Common myeloid progenitor, CD34-positive (primary cell): ENCODE measurements around the gene TFCP2L1.
"Not testable (repeated sequence)": the region's sequence is repeated elsewhere in the genome, so short reads cannot be mapped to it uniquely, and the experiment has no call there.

Experiments used
- CTCF ChIA-PET: fragments of 350-600 bp; sonication (Branson Sonifier 250); formaldehyde crosslinking; loops from one replicate; lab custom pipeline; 2021; ENCODE audit warnings: antibody characterized with exemption; lab: Charles Lee
- POLR2A ChIA-PET: fragments of 350-600 bp; sonication (Branson Sonifier 250); formaldehyde crosslinking; loops from one replicate; lab custom pipeline; 2021; ENCODE audit warnings: antibody characterized with exemption; lab: Charles Lee
- DNase-seq, 3 donors: peaks; one replicate each; pipeline versions ENCODE4 v3.0.0 to v3.0.0-alpha.2; 2013
- H3K27ac ChIP-seq, 2 experiments: 1 replicate in 1 of 2; 2 replicates in 1 of 2; pipeline ENCODE4 v1.7.0; 2013; ENCODE audit warnings: inconsistent platforms in 2 of 2, low read length in 2 of 2, mild to moderate bottlenecking in 2 of 2, low read depth in 1 of 2, moderate library complexity in 1 of 2; ENCODE audit not compliant: severe bottlenecking in 2 of 2, insufficient read depth in 1 of 2, poor library complexity in 1 of 2
- H3K27me3 ChIP-seq, 5 experiments: replicated peaks in 2 of 5; 1 replicate in 3 of 5; 2 replicates in 2 of 5; pipeline versions ENCODE4 v1.6.1 to v1.7.0; 2013; ENCODE audit warnings: low read length in 4 of 5, mild to moderate bottlenecking in 2 of 5, moderate library complexity in 2 of 5, inconsistent platforms in 1 of 5; ENCODE audit not compliant: insufficient read depth in 5 of 5, control insufficient read depth in 4 of 5
- H3K36me3 ChIP-seq, 4 experiments: 1 replicate in 2 of 4; 2 replicates in 2 of 4; pipeline versions ENCODE4 v1.6.1 to v1.7.0; 2013; ENCODE audit warnings: low read length in 3 of 4, control low read depth in 1 of 4, mild to moderate bottlenecking in 1 of 4; ENCODE audit not compliant: control insufficient read depth in 4 of 4, insufficient read depth in 4 of 4
- H3K4me1 ChIP-seq, 4 experiments: 1 replicate in 3 of 4; 2 replicates in 1 of 4; pipeline versions ENCODE4 v1.6.1 to v1.7.1; 2013; ENCODE audit warnings: low read length in 3 of 4, mild to moderate bottlenecking in 3 of 4, control low read depth in 1 of 4, inconsistent platforms in 1 of 4, moderate library complexity in 1 of 4; ENCODE audit not compliant: control insufficient read depth in 4 of 4, insufficient read depth in 4 of 4; ENCODE audit errors: control extremely low read depth in 1 of 4
- H3K4me3 ChIP-seq, 7 experiments: 1 replicate in 4 of 7; 2 replicates in 3 of 7; pipeline versions ENCODE4 v1.5.1 to v1.7.0; 2013; ENCODE audit warnings: mild to moderate bottlenecking in 7 of 7, low read length in 6 of 7, moderate library complexity in 6 of 7, inconsistent platforms in 2 of 7, low read depth in 2 of 7, control low read depth in 1 of 7; ENCODE audit not compliant: insufficient read depth in 4 of 7, control insufficient read depth in 1 of 7; ENCODE audit errors: extremely low read depth in 1 of 7
- H3K9me3 ChIP-seq, 5 experiments: 1 replicate in 4 of 5; 2 replicates in 1 of 5; pipeline versions ENCODE4 v1.6.1 to v1.7.1; 2013; ENCODE audit warnings: low read length in 4 of 5, mild to moderate bottlenecking in 2 of 5, inconsistent platforms in 1 of 5, low read depth in 1 of 5, moderate library complexity in 1 of 5; ENCODE audit not compliant: control insufficient read depth in 4 of 5, insufficient read depth in 2 of 5; ENCODE audit errors: control extremely low read depth in 1 of 5
- whole genome bisulfite sequencing: methylation state at CpG from one replicate; pipeline ENCODE4 v1.1.5; 2013; ENCODE audit not compliant: insufficient coverage; 5-methylcytosine and 5-hydroxymethylcytosine counted together

TFCP2L1 gene

GRCh38 chr2:121225681-121226080 lies 59.3 kb downstream of the TFCP2L1 start:
- WGBS = 91% methylated on average over 9 of the region's 26 CpGs
- H3K27ac ChIP-seq, POLR2A ChIA-PET, H3K27me3 ChIP-seq, H3K36me3 ChIP-seq, H3K4me1 ChIP-seq, DNase-seq, H3K4me3 ChIP-seq, H3K9me3 ChIP-seq: not testable (repeated sequence)
- CTCF ChIA-PET = interaction anchor here (0.7 kb wide), 1 partner anchor 777 kb away, joined by 3 read pairs; no protein-coding TSS in a partner anchor

GRCh38 chr2:121220995-121221394 lies 64.0 kb downstream of the TFCP2L1 start:
- Histone ChIP-seq H3K4me3 (no peak overlapping the region), H3K27me3 (no peaks in the 10 kb centered on the region), H3K27ac (no peak overlapping the region), H3K4me1 (peaks cover 0 to 4% (median under 1%) of the 10 kb centered on the region in 4 experiments), H3K9me3 (peaks cover 0 to 1% (median 0%) of the 10 kb centered on the region in 5 experiments), H3K36me3 (no peaks in the 10 kb centered on the region)
- WGBS = 83% methylated on average over 1 of the region's 1 CpG
- ChIA-PET CTCF (interaction anchor here (1.2 kb wide), 1 partner anchor 13 kb away, joined by 3 read pairs; no protein-coding TSS in a partner anchor), POLR2A (no interaction called here)
- DNase-seq = peak in 1 of 3 donors; percentile 3

- Histone ChIP-seq H3K9me3 (peaks cover 0 to 1% (median 0%) of the 10 kb centered on the region in 5 experiments), H3K36me3 (no peaks in the 10 kb centered on the region), H3K27me3 (no peaks in the 10 kb centered on the region), H3K4me3 (no peak overlapping the region), H3K4me1 (peaks cover 0 to 4% (median under 1%) of the 10 kb centered on the region in 4 experiments), H3K27ac (no peak overlapping the region)
- 98% methylated on average over 5 of the region's 5 CpGs for WGBS
- DNase-seq = no peak
- CTCF ChIA-PET = interaction anchor here (1.2 kb wide), 1 partner anchor 12 kb away, joined by 3 read pairs; no protein-coding TSS in a partner anchor
- POLR2A ChIA-PET = no interaction called here
These were observed 65.1 kb downstream of the TFCP2L1 start for GRCh38 chr2:121219866-121220265.

- Histone ChIP-seq H3K27me3 (no peaks in the 10 kb centered on the region), H3K4me1 (peaks cover 0 to 4% (median under 1%) of the 10 kb centered on the region in 4 experiments), H3K9me3 (peaks cover 0 to 1% (median 0%) of the 10 kb centered on the region in 5 experiments), H3K36me3 (no peaks in the 10 kb centered on the region), H3K27ac (no peak overlapping the region), H3K4me3 (no peak overlapping the region)
- POLR2A ChIA-PET = interaction anchor here (0.6 kb wide), 1 partner anchor 33 kb away, joined by 3 read pairs; no protein-coding TSS in a partner anchor
- DNase-seq = no peak
- CTCF ChIA-PET = no interaction called here
- WGBS = 100% methylated on average over 5 of the region's 8 CpGs
These were observed 66.5 kb downstream of the TFCP2L1 start for GRCh38 chr2:121218386-121218938.

- no peak overlapping the region for H3K4me3 ChIP-seq
- CTCF ChIA-PET = interaction anchor here (1.0 to 1.1 kb wide), 2 partner anchors 89 to 146 kb away, joined by 3 read pairs; no protein-coding TSS in a partner anchor
- no peaks in the 10 kb centered on the region for H3K36me3 ChIP-seq
- no peak for DNase-seq
- H3K27ac ChIP-seq = no peak overlapping the region
- H3K4me1 ChIP-seq = peaks cover 0 to 4% (median under 1%) of the 10 kb centered on the region in 4 experiments
- H3K9me3 ChIP-seq = peaks cover 0 to 1% (median 0%) of the 10 kb centered on the region in 5 experiments
- H3K27me3 ChIP-seq = no peaks in the 10 kb centered on the region
- POLR2A ChIA-PET = no interaction called here
- WGBS = 94% methylated on average over 10 of the region's 10 CpGs
These were observed 67.4 kb downstream of the TFCP2L1 start for GRCh38 chr2:121217627-121218026.

GRCh38 chr2:121214296-121214695 lies 70.7 kb downstream of the TFCP2L1 start:
- over 99% methylated on average over 9 of the region's 10 CpGs for WGBS
- Histone ChIP-seq H3K4me3 (no peak overlapping the region), H3K27me3 (no peaks in the 10 kb centered on the region), H3K4me1 (peaks cover 0 to 4% (median under 1%) of the 10 kb centered on the region in 4 experiments), H3K9me3 (no peaks in the 10 kb centered on the region), H3K27ac (no peak overlapping the region), H3K36me3 (no peaks in the 10 kb centered on the region)
- ChIA-PET CTCF (no interaction called here), POLR2A (no interaction called here)
- no peak for DNase-seq

GRCh38 chr2:121213386-121213785 lies 71.6 kb downstream of the TFCP2L1 start:
- Histone ChIP-seq H3K27me3 (no peaks in the 10 kb centered on the region), H3K36me3 (no peaks in the 10 kb centered on the region), H3K9me3 (no peaks in the 10 kb centered on the region), H3K4me3 (no peak overlapping the region), H3K4me1 (peaks cover 0 to 4% (median under 1%) of the 10 kb centered on the region in 4 experiments), H3K27ac (no peak overlapping the region)
- 94% methylated on average over 8 of the region's 8 CpGs for WGBS
- DNase-seq = no peak
- ChIA-PET CTCF (no interaction called here), POLR2A (no interaction called here)
